Neural crest cell (in vitro differentiated cells): ENCODE results near the gene HDGFL1. TPM values are rescaled to one million over a fixed set of nuclear protein-coding genes. Genes with fewer than 3 reads are reported as not detected.

ENCODE experiments used
- DNase-seq: peaks from one replicate; pipeline ENCODE4 v3.0.0; 2021; ENCODE audit warnings: low read depth, mixed read lengths, low spot score
- H3K27ac Mint-ChIP-seq: one replicate; pipeline ENCODE4 v1.8.0; 2021; ENCODE audit warnings: mild to moderate bottlenecking, mixed read lengths; ENCODE audit not compliant: unreplicated experiment
- H3K27me3 Mint-ChIP-seq: 2 replicates; pipeline ENCODE4 v1.8.0; 2021; ENCODE audit warnings: low read depth, mild to moderate bottlenecking, mixed read lengths
- H3K36me3 Mint-ChIP-seq: 2 replicates; pipeline ENCODE4 v1.8.0; 2021; ENCODE audit warnings: low read depth, mild to moderate bottlenecking, mixed read lengths
- H3K4me1 Mint-ChIP-seq: 2 replicates; pipeline ENCODE4 v1.8.0; 2021; ENCODE audit warnings: mixed read lengths
- H3K4me3 Mint-ChIP-seq: one replicate; pipeline ENCODE4 v1.8.0; 2021; ENCODE audit warnings: mild to moderate bottlenecking, mixed read lengths
- H3K9me3 Mint-ChIP-seq: 2 replicates; pipeline ENCODE4 v1.8.0; 2021; ENCODE audit warnings: mixed read lengths
- total RNA-seq: library from RNA; stranded (reverse); gene quantifications from 2 replicates; pipeline ENCODE4 v1.2.1, GENCODE V29; 2021
- TF ChIP-seq, protein P1 (sequence below): fragments of 200-600 bp; sonication (generic); conservative IDR thresholded peaks from 2 replicates; pipeline ENCODE4 v1.5.0; 2021; ENCODE audit warnings: antibody characterized with exemption, mild to moderate bottlenecking

HDGFL1 gene
- total RNA-seq, 1 donor from 2014 or later, result not detected

GRCh38 chr6:22614547-22614946 lies 45.2 kb downstream of the HDGFL1 start:
- Mint-ChIP-seq H3K27me3 (no peaks in the 10 kb centered on the region), H3K36me3 (peaks cover 11% of the 10 kb centered on the region), H3K9me3 (peaks cover 13% of the 10 kb centered on the region), H3K4me1 (peaks cover 38% of the 10 kb centered on the region), H3K4me3 (no peak overlapping the region), H3K27ac (no peak overlapping the region)
- TF ChIP-seq, protein P1, sequence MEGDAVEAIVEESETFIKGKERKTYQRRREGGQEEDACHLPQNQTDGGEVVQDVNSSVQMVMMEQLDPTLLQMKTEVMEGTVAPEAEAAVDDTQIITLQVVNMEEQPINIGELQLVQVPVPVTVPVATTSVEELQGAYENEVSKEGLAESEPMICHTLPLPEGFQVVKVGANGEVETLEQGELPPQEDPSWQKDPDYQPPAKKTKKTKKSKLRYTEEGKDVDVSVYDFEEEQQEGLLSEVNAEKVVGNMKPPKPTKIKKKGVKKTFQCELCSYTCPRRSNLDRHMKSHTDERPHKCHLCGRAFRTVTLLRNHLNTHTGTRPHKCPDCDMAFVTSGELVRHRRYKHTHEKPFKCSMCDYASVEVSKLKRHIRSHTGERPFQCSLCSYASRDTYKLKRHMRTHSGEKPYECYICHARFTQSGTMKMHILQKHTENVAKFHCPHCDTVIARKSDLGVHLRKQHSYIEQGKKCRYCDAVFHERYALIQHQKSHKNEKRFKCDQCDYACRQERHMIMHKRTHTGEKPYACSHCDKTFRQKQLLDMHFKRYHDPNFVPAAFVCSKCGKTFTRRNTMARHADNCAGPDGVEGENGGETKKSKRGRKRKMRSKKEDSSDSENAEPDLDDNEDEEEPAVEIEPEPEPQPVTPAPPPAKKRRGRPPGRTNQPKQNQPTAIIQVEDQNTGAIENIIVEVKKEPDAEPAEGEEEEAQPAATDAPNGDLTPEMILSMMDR, result no peak
- DNase-seq, result no peak

DNA sequence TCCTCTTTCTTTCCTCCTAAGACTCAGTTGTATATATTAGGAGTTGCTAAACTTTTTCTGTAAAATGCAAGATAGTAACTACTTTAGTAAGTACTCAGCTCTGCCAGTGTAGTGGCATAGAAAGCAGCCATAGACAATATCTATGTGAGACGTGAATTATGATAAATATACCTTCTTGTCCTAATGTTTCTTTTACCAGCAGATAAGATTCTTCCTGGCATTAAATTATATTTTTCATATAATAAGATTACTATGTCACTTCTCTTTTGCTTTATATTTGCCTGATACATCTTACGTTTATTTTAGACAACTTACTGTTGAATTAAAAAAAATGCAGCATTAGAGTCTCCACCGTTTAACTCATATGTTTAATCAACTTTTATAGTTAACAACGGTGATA lies 51.7 kb downstream of the HDGFL1 start:
- Mint-ChIP-seq H3K27me3 (no peaks in the 10 kb centered on the region), H3K9me3 (peaks cover 13% of the 10 kb centered on the region), H3K36me3 (peaks cover 5% of the 10 kb centered on the region), H3K4me3 (no peak overlapping the region), H3K4me1 (peaks cover 22% of the 10 kb centered on the region), H3K27ac (no peak overlapping the region)
- TF ChIP-seq, protein P1, result no peak
- no peak for DNase-seq
